ENCODE results near the gene PPP1R26. TPM values are rescaled to one million over a fixed set of nuclear protein-coding genes. Genes with fewer than 3 reads are reported as not detected.

PPP1R26 gene
- total RNA-seq, 1 donor from 2014 or later: 6.7 TPM

- Mint-ChIP-seq H3K9me3 (peaks cover 5% of the 10 kb centered on the region), H3K4me3 (no peak overlapping the region), H3K27ac (no peak overlapping the region), H3K36me3 (ENCODE audit: low read depth) (no peaks in the 10 kb centered on the region), H3K27me3 (peaks cover 5% of the 10 kb centered on the region), H3K4me1 (no peaks in the 10 kb centered on the region)
- TF ChIP-seq CTCF (IDR thresholded peaks at IDR 0.05): no peak
- ChIA-PET CTCF (no interaction called here), POLR2A (no interaction called here)
- ATAC-seq (ENCODE audit: low read depth): no peak
- intact Hi-C loops (cut with micrococcal nuclease): no loop called here
- no peak for DNase-seq
These were observed 34.9 kb downstream of the PPP1R26 start for GRCh38 chr9:135514342-135515082.

- no peaks in the 10 kb centered on the region for H3K36me3 Mint-ChIP-seq (ENCODE audit: low read depth)
- no peak for DNase-seq
- H3K9me3 Mint-ChIP-seq: peaks cover 2% of the 10 kb centered on the region
- CTCF ChIA-PET: no interaction called here
- H3K4me3 Mint-ChIP-seq: no peak overlapping the region
- no peak for TF ChIP-seq CTCF (IDR thresholded peaks at IDR 0.05)
- no peak overlapping the region for H3K27ac Mint-ChIP-seq
- intact Hi-C loops (cut with micrococcal nuclease): no loop called here
- H3K27me3 Mint-ChIP-seq: peaks cover 5% of the 10 kb centered on the region
- no peaks in the 10 kb centered on the region for H3K4me1 Mint-ChIP-seq
- no peak for ATAC-seq (ENCODE audit: low read depth)
- POLR2A ChIA-PET: no interaction called here
These were observed 35.7 kb downstream of the PPP1R26 start for GRCh38 chr9:135515083-135515951.

GRCh38 chr9:135516132-135516860 is 36.7 kb downstream of the PPP1R26 start:
- no peak for ATAC-seq (ENCODE audit: low read depth)
- Mint-ChIP-seq H3K27me3 (peaks cover 5% of the 10 kb centered on the region), H3K27ac (no peak overlapping the region), H3K9me3 (no peaks in the 10 kb centered on the region), H3K4me1 (no peaks in the 10 kb centered on the region), H3K36me3 (ENCODE audit: low read depth) (no peaks in the 10 kb centered on the region), H3K4me3 (no peak overlapping the region)
- no peak for TF ChIP-seq CTCF (IDR thresholded peaks at IDR 0.05)
- DNase-seq: no peak
- CTCF ChIA-PET: no interaction called here
- intact Hi-C loops (cut with micrococcal nuclease): no loop called here
- POLR2A ChIA-PET: no interaction called here

GRCh38 chr9:135517407-135517822 is 37.8 kb downstream of the PPP1R26 start:
- DNase-seq (no peak), ATAC-seq (ENCODE audit: low read depth) (no peak)
- POLR2A ChIA-PET: no interaction called here
- Mint-ChIP-seq H3K9me3 (no peaks in the 10 kb centered on the region), H3K27me3 (peaks cover 5% of the 10 kb centered on the region), H3K4me3 (no peak overlapping the region), H3K27ac (no peak overlapping the region), H3K4me1 (no peaks in the 10 kb centered on the region), H3K36me3 (ENCODE audit: low read depth) (no peaks in the 10 kb centered on the region)
- intact Hi-C loops (cut with micrococcal nuclease): no loop called here
- TF ChIP-seq CTCF (IDR thresholded peaks at IDR 0.05): no peak
- CTCF ChIA-PET: no interaction called here
